NCI-H2081 treated with DMSO at 0.1 percent for 48 hours (cell line): ENCODE results near the gene SAMD3.
"Not testable (repeated sequence)": the region's sequence is repeated elsewhere in the genome, so short reads cannot be mapped to it uniquely, and the experiment has no call there.

Source experiments
- DNase-seq: peaks from one replicate; lab custom pipeline; 2025; lab: John Stamatoyannopoulos, UW

The SAMD3 gene

GRCh38 chr6:130207979-130208649, 14.6 kb downstream of the SAMD3 start:
- DNase-seq: no peak

- DNase-seq: no peak
Measured at GRCh38 chr6:130206479-130206878, 16.3 kb downstream of the SAMD3 start.

- DNase-seq: no peak
Measured at GRCh38 chr6:130204322-130204721, 18.4 kb downstream of the SAMD3 start.

- DNase-seq: no peak
Measured at GRCh38 chr6:130203370-130203769, 19.4 kb downstream of the SAMD3 start.

GRCh38 chr6:130202782-130203181, 20.0 kb downstream of the SAMD3 start:
- DNase-seq: no peak

GRCh38 chr6:130200020-130200419, 22.7 kb downstream of the SAMD3 start:
- DNase-seq: no peak

- no peak for DNase-seq
Measured at GRCh38 chr6:130198483-130199035, 24.2 kb downstream of the SAMD3 start.

GRCh38 chr6:130197816-130198482, 24.8 kb downstream of the SAMD3 start:
- DNase-seq: not testable (repeated sequence)

- not testable (repeated sequence) for DNase-seq
Measured at GRCh38 chr6:130194434-130194833, 28.3 kb downstream of the SAMD3 start.

GRCh38 chr6:130190701-130191690, 31.8 kb downstream of the SAMD3 start:
- DNase-seq: no peak

- DNase-seq: no peak
Measured at GRCh38 chr6:130189531-130190397, 33.0 kb downstream of the SAMD3 start.

GRCh38 chr6:130188207-130188899, 34.4 kb downstream of the SAMD3 start:
- DNase-seq: no peak

GRCh38 chr6:130187335-130188206, 35.2 kb downstream of the SAMD3 start:
- no peak for DNase-seq

GRCh38 chr6:130185658-130186057, 37.1 kb downstream of the SAMD3 start:
- DNase-seq: no peak

GRCh38 chr6:130183271-130184222, 39.2 kb downstream of the SAMD3 start:
- no peak for DNase-seq

- no peak for DNase-seq
Measured at GRCh38 chr6:130182466-130182865, 40.3 kb downstream of the SAMD3 start.

GRCh38 chr6:130178692-130179091, 44.1 kb downstream of the SAMD3 start:
- no peak for DNase-seq

- no peak for DNase-seq
Measured at GRCh38 chr6:130176378-130176777, 46.4 kb downstream of the SAMD3 start.
